ENCODE results near the gene MEPE. TPM values are rescaled to one million over a fixed set of nuclear protein-coding genes. Genes with fewer than 3 reads are reported as not detected.

Gene MEPE
- total and polyA plus RNA-seq, 2 of the 8 experiments (the other 6 are each of a cell fraction or from before 2014, with no cell fraction given), result not detected

GRCh38 chr4:87824352-87824751 is 8.4 kb upstream of the MEPE start (continued):
- TF ChIP-seq MAX (IDR thresholded peaks at IDR 0.05) (no peak), BACH1 (IDR thresholded peaks at IDR 0.05; ENCODE audit: low read length) (no peak), SP4 (IDR thresholded peaks at IDR 0.05; ENCODE audit: low read length) (no peak), RAD21 (IDR thresholded peaks at IDR 0.05 in 1 of 2, conservative IDR thresholded peaks at IDR 0.05 in 1 of 2; ENCODE audit: low read depth in 2 of 2, low read length in 2 of 2) (no peak), EGR1 (IDR thresholded peaks at IDR 0.05; ENCODE audit: borderline replicate concordance, low read depth, low read length) (no peak)
